GM18507 (cell line): ENCODE data around the gene SART1.
"Not testable (repeated sequence)": the region's sequence is repeated elsewhere in the genome, so short reads cannot be mapped to it uniquely, and the experiment has no call there.

ENCODE experiments used
- DNase-seq: peaks from one replicate; pipeline ENCODE4 v3.0.0; 2011; ENCODE audit warnings: low read depth; ENCODE audit not compliant: insufficient read length; ENCODE audit errors: extremely low spot score
- FAIRE-seq: peaks from 2 replicates; lab custom pipeline; 2011; peaks lifted over from hg19 to GRCh38; lab: Jason Lieb, UNC

Gene SART1

DNA sequence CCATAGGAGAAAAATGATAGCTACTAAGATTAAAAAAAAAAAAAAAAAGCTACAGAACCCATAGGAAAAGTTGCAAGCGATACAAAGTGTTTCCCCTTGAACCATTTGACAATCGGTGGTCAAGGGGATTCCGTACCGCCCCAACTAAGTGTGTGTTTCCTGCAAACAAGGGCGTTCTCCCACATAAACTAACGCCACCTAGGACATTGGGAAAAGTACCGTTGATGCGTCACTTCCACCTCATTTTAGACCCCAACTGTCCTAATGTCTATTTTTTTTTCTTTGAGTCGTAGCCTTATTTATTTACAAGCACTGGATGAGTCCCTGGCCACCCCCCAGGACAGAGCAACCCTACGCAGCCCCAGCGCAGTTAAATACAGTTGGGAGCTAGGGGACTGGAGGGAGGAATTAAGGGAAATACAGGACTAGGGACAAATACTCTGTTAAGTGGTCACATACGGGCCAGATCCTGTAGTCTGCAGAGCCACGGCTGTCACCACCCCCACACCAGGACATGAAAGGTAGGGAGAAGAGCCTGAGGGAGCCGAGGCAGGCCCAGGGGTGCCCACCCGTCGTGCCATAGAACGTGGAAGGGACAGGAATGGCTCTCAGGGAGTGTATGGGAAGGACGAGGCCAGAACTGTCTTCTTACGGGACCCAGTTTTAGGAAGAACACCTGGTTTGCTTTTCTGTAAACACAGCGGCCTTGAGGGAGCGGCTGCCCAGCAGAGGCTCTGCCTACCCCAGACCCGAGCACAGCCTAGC lies 21.5 kb downstream of the SART1 start:
- DNase-seq, result no peak
- no peak for FAIRE-seq

DNA sequence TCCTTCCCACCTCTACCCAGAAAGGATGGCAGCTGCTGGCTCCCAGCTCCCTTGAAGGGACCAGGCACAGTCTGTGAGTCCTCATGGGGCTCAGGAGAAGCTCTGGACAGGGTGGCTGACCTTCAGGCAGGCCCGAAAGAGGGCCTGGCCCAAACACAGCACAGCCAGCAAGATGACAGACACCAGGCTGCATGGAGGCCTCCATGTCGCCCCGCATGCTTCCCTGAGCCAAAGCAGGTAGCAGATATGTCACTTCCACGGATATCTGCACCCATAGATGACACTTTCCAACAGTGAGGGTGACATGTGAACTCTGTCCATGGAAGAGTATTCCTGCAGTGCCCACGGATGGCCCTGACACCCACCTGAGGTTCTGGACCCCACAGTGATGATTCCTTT lies 22.1 kb downstream of the SART1 start:
- no peak for FAIRE-seq
- no peak for DNase-seq

DNA sequence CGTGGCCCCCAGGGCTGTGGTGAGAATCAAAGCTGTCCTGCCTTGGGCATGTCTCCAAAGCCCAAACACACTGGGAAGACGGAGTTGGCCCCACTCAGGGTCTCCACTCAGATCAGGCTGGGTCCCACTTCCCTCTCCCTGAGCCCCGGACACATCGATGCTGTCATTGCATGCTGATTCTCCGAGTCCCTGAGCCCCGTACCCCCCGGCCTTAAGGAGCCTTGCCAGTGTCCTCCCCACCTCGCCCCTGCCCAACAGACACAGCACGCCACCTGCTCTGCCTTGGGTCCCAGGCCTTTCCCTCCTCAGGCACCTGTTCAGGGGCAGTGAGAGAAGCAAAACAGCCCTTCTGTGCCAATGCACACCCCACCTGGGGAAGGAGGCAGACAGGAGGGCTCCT lies 25.8 kb downstream of the SART1 start:
- no peak for DNase-seq
- FAIRE-seq, result no peak

DNA sequence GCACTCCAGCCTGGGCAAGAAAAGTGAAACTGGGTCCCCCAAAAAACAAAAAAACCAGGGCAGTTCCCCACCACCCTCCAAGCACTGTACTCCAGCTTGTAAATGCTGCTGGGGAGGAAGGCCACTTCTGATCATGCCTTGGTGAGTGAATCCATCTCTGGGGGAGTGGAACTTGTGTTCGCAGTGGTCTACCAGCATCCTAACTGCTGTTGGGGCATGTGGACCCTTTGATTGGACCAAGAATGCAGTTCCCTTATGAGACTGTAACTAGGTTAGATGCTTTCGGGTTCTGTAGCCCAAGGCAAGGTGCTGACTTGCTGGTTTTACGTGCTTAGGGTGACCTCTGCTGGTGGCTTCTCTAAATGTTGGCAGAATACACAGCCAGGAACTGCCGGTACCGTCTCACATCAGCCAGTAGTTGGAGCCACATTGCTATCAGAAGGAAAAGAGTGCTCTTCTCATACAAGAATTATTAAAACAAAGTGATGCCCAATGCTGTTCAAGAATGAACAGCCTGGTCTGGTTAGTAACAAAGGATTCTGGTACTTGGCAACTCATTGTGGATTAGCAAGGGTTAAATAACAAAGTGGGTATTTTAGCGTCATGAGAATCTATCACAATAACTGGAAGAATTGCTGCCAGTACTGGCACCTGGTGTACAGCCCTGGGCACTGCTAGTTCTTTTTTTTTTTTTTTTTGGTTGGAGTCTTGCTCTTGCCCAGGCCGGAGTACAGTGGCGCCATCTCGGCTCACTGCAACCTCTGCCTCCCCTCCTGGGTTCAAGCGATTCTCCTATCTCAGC lies 27.5 kb downstream of the SART1 start:
- FAIRE-seq (peak; percentile 99), DNase-seq (peak; percentile 83)

DNA sequence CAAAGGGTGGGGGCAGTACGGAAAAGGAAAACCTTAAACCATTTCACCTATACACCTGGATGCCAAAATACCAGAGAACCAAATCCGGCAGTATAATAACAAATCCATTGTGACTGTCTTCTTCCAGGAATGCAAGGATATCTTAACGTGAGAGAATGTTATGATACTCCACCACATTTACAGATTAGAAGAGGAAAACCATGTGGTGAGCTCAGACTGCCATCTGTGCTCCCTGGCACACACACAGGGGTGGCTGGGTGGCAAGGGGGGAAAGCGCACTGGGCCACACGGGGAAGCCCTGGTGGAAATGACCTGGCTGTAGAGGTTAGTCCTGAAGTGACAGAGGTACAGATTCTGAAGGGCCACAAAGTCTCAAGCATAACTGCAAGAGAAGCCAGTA lies 30.5 kb downstream of the SART1 start:
- DNase-seq (no peak), FAIRE-seq (no peak)

DNA sequence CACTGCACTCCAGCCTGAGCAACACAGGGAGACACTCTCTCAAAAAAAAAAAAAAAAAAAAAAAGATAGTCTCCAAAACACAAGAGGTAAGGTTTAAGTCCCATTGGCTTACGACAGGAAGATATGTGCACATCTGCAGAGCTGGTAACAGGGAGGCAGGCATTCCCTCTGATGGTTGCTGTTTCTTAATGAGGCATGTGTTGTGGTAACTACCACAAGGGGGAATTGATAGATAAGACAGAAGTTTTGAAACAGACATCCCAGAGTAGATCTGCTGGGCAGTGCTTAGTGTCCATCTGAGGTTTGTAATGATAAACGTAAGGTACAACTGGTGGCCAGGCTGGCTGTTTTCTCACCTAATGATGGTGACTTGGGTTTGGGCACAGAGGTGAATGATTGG lies 35.8 kb downstream of the SART1 start:
- FAIRE-seq, result no peak
- DNase-seq, result no peak

DNA sequence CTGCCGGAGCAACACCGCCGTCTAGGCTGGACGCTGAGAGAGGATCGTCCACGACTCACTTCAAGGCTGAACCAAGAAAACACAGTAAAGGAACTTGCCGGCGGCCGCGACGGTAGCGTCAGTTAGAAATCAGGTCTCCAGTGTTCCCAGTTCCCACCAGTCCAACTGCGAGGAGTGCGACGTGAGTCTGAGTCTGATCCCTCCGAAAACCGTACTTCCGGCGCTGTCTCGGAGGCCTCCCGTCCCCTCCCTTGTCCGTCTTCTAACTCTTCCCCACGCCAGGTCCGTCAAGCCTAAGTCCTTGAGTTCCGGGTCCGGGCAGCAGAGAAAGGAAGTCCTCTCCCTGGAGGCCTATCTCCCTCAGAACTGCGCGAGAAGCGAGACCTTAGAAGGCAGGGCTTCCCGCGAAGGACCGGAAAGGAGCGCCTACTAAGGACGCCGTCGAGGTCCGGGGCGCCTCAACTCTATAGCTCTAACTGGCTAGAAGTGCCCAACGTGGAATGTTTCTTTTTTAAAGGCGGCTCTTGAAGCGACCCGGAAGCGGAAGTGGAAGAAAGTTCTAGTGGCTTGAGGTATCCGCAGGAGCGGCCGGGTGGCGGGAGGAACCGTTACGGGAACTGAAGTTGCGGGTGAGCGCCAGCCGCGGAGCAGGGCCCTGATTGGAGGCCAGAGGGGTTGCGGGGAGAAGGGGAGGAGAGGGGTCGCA lies 40.6 kb downstream of the SART1 start, which contains the start of the genes BANF1 and EIF1AD:
Gene BANF1 (plus strand): TSS at position 562 of the 706 bp plus-strand sequence. CDS start 748 bp downstream, outside the sequence.
Gene EIF1AD (minus strand): TSS at position 216 of the 706 bp plus-strand sequence. CDS start 1,768 bp downstream, outside the sequence.
- DNase-seq, result peak; percentile 78
- peak; percentile 92 for FAIRE-seq

DNA sequence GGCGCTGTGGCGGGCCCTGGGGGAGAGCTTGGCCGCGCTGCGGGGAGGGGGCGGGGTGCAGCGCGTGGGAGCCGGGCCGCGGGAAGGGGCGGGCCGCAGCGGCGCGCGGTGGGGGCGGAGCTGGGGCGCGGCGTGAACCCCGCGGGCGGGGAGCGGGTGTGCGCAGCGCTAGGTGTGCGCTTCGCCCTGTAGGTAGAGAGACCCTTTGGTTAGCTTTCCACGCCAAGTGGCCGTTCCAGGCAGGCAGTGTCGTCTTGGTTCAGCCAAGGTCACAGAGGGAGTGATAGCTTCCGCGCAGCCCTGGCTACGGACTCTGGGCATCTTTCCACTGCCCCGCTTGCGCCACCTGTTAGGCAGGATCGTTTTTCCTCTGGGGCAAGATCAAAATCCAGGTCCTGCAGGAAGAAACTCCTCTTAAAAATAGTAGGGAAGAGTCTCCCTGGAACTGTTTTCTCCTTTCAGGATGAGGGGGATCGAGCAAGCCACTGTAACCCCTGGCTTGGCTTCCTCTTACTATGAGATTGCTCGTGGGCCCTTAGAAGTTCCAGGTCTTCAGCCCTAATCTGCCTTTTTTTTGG lies 41.2 kb downstream of the SART1 start:
- no peak for FAIRE-seq
- peak; percentile 65 for DNase-seq

DNA sequence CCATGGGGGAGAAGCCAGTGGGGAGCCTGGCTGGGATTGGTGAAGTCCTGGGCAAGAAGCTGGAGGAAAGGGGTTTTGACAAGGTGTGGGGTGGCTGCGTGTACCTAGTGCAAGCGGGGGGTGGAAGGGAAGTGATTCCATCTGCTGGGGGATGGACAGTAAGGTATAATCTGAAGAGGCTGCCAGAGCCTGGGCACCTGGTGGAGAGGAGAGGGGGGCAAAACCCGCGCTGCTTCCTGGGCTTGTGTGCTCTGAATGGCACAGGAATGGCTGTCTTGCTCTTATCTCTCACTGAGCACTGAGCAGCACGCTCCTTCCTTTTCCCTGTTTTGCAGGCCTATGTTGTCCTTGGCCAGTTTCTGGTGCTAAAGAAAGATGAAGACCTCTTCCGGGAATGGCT lies 41.8 kb downstream of the SART1 start:
- DNase-seq (no peak), FAIRE-seq (no peak)

DNA sequence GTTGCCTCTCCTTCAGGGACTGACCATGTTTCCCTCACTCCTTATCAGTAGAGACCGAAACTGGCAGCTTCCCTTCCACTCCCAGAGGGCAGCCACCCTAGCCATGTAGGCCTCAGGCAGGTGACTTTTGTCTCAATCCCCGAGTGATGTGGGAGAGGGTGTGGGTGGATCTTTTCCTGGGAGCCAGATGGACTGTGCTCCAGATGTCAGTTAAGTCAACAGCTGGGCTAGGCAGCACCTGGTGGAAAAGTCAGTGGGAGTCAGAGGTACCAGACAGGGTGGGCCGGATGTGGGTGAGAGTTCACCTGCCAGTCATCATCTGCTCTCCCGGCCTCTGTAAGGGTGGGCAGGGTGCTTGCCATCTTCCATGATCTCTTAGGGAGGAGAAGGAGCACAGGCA lies 42.7 kb downstream of the SART1 start:
- DNase-seq, result no peak

DNA sequence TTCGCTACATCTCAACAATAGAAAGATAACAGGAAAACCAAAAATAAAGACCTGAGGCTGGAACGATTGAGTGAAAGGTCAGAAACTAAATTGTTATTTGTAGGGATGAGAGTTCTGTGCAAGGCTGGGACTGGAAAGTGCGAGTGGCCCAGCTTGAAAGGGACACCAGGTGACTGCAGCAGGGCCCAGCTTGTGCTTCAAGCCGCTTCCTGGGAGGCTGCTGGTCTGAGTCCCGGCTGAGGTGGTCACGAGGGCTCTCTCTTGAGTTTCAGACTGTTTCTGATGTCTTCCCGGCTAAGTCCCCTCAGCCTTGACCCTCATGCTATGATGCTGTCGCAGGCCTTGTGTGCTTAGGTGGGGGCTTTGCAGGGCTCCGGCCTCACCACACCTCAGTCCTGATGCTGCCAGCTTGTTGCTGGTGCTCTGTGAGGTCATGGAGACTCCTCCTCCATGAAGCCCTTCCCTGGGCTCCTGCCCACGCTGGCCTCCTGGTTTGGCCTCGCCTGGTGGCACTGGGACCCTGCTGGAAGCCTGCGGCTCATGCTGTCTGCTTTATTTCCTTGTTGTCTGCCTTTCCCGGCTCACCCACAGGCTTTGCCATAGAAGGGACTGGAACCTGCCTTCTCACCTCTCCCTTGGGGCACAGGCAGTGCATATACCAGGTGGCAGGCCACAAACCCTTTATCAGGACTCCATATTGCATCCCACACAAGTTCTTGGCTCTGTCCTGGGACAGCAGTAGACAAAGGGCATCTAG lies 44.8 kb downstream of the SART1 start:
- no peak for DNase-seq
- no peak for FAIRE-seq

More for the DNA sequence above, 42.7 kb downstream of the SART1 start:
- no peak for FAIRE-seq

DNA sequence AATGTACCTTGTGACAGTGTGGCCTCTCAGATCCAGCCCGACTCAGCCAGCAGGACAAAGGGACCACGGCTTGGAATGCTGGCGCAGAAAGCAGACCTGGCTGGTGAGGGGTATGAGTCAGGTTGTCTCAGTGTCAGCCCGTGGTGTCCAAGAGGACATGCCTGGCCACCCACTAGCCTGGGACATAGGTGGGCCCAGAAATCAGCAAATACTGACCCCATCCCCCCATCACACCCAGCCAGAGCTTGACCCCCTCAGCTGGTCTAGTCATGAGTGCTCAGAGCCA lies 45.3 kb downstream of the SART1 start:
- DNase-seq (no peak), FAIRE-seq (no peak)

DNA sequence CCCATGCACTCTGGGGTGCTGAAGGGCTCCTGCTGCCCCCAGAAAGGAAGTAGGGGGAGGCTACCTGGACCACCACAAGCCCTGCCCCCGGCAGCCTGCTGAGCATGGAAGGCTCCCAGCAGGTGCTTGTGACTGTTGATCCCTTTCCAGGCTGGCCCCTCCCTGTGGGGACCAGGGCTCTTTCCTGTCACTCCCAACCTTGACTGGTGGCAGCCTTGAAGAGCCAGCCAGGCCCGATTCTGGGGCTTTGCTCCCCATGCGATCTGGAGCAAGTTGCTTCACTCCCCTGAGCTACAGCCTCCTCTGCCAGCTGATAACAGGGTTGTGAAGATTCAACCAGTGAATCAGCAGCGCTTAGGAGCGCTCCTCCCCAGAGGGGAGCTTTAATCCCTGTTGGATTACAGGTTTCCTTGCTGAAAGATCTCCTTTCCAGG lies 45.7 kb downstream of the SART1 start:
- FAIRE-seq (no peak), DNase-seq (no peak)

DNA sequence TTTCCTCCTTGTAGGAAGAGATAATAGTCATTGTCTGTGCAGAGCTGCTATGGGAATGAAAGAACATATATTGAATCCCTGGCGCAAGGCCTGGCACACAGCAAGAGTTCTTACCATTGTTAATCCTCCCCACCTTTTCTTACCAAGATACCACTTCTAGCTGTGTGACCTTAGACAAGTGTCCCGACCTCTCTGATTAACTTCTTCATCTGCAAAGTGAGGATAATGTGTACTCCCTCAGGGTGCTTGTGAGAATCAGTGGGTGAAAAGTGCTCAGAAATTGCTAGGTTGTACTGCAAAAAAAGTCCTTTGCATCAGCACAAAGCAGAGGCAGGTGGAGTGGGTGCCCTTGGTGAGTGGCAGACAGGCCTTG lies 46.5 kb downstream of the SART1 start:
- FAIRE-seq, result no peak
- no peak for DNase-seq

DNA sequence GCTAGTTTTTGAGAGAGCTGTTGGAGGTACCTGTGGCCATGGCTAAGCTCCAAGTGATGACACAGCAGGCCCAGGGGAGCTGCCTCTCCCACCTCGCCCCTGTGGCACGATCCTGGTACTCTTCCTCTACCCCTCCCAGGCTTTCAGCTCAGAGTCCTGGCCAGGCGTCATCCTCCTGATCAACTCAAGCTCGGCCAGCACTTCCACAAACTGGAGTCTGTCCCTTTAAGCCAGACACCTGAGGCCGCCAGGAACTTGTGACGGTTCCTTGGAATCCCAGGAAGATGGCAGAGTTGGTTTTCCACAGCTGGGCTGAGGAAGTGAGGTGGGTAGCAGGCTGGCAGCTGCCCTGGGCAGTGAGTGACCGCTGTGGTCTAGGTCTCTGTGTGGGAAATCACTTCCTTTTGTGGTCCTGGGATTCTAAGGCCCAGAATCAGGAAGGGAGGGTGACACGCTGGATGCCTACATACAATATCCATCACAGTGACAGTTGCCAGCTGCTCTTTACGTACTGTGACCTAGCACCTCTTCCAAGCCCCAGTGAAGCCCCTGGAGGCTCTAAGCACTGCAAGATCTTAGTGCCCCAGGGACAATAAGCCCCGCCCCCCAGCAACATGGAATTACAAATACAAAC lies 47.1 kb downstream of the SART1 start:
- no peak for FAIRE-seq
- DNase-seq, result no peak

DNA sequence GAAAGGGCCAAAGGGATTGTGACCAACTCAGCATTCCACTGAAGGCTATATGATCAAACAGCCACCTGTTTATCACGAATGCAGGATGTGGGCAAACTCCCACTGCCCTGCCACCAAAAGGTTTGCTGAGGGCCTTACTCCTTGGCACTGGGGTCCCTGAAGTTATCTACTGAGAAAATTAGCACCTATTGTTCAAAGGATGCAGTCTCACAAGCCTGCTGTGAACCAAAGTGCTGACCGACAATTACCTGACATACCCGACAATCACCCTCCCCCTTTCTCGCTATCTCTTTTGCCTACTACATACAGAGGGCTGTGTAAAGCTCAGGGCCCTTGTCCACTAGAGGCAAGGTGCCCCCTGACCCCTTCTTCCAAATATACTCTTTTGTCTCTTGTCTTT lies 48.5 kb downstream of the SART1 start:
- FAIRE-seq, DNase-seq: not testable (repeated sequence)

DNA sequence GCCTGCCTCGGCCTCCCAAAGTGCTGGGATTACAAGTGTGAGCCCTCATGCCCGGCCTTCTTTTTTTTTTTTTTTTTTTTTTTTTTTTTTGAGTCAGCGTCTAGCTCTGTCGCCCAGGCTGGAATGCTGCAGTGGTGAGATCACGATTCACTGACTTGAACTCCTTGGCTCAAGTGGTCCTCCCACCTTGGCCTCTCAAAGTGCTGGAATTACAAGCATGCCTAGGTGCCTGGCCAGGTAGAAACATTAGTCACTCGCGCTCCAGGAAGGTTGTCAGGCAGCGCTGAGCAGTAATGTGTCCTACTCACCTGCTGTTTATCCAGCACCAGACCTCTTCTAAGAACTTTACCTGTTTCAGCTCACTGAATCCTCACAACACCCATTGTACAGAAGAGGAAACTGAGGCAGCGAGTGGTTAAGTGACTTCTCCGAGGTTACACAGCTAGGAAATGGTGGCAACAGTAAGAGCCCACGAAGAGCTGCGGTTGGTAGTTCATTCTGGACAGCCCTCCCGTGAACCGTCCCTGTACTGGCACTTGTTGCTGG lies 49.8 kb downstream of the SART1 start:
- DNase-seq (no peak), FAIRE-seq (no peak)

DNA sequence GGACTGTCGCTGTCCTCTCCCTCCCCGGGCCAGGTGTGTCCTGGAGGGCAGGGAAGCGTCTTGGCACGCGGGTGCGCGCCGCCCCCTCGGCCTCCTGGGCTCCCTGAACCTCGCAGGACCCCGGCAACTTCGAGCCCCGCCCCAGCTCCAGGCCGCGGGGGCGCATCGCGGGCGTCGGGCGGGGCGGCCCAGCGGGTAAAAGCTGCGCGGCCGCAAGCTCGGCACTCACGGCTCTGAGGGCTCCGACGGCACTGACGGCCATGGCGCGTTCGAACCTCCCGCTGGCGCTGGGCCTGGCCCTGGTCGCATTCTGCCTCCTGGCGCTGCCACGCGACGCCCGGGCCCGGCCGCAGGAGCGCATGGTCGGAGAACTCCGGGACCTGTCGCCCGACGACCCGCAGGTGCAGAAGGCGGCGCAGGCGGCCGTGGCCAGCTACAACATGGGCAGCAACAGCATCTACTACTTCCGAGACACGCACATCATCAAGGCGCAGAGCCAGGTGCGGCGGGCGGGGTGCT lies 50.3 kb downstream of the SART1 start, which contains the start of gene CST6:
Gene CST6 (plus strand): TSS at position 224 of the 519 bp plus-strand sequence. CDS start 37 bp downstream, at position 261.
- no peak for DNase-seq
- no peak for FAIRE-seq
